GM19043 (cell line): ENCODE data around the gene THRSP.
"Not testable (repeated sequence)": the region's sequence is repeated elsewhere in the genome, so short reads cannot be mapped to it uniquely, and the experiment has no call there.

Experiments
- ATAC-seq: cut with Tn5 transposase; IDR thresholded peaks from one replicate; pipeline ENCODE4 v1.9.1; 2021; ENCODE audit warnings: low read depth; ENCODE audit not compliant: unreplicated experiment

THRSP gene

GRCh38 chr11:78038697-78039313 lies 24.9 kb upstream of the THRSP start:
- ATAC-seq: no peak

DNA sequence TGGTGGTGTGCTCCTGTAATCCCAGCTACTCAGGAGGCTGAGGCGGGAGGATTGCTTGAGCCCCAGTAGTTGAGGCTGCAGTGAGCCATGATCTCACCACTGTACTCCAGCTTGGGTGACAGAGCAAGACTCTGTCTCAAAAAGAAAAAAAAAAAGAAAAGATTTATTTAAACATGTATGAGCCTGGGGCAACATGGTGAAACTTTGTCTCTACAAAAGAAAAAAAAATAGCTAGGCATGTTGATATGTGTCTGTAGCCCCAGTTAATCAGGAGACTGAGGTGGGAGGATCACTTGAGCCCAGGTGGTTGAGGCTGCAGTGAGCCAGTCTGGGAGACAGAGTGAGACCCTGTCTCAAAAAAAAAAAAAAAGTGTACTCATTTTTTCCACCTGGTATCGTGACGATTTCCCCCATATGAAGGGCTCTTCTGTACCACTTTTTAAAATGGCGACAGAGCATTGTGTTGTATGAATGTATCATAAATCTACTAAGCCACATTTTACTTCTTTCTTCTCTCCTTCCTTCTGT lies 24.2 kb upstream of the THRSP start:
- ATAC-seq: peak; percentile 24

- peak; percentile 74 for ATAC-seq
Observed at GRCh38 chr11:78039919-78040671, 23.6 kb upstream of the THRSP start.

GRCh38 chr11:78040691-78041379 lies 22.8 kb upstream of the THRSP start:
- no peak for ATAC-seq

- ATAC-seq: not testable (repeated sequence)
Observed at GRCh38 chr11:78041380-78041719, 22.3 kb upstream of the THRSP start.

DNA sequence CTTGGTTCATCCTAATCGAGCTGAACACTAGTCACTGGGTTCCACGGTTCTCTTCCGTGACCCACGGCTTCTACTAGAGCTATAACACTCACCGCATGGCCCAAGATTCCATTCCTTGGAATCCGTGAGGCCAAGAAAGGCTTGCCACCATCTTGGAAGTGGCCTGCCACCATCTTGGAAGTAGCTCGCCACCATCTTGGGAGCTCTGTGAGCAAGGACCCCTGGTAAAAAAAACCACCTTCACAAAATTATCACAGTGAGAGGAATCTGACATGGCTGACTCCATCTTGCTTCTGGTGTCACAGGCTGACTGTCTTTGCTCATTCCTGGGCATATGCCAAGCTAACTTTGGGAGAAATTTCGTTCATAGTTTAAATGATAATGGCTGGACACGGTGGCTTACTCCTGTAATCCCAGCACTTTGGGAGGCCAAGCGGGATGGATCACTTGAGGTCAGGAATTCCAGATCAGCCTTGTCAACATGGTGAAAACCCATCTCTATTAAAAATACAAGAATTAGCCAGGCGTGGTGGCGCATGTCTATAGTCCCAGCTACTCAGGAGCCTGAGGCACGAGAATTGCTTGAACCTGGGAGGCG lies 21.7 kb upstream of the THRSP start:
- no peak for ATAC-seq

DNA sequence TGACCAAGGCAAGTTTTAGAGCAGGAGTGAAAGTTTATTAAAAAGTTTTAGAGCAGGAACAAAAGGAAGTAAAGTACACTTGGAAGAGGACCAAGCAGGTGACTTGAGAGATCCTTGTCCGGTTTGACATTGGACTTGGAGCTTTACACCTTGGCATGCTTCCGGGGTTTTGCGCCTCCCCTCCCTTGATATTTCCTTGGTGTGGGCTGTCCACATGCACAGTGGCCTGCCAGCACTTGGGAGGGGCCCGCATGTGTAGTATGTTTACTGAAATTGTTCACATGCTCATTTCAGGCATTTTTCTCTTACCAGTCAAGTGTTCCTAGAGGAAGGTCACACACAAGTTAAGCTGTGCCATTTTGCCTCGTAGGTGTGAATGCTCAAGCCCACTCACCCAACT lies 19.0 kb upstream of the THRSP start:
- ATAC-seq: no peak

DNA sequence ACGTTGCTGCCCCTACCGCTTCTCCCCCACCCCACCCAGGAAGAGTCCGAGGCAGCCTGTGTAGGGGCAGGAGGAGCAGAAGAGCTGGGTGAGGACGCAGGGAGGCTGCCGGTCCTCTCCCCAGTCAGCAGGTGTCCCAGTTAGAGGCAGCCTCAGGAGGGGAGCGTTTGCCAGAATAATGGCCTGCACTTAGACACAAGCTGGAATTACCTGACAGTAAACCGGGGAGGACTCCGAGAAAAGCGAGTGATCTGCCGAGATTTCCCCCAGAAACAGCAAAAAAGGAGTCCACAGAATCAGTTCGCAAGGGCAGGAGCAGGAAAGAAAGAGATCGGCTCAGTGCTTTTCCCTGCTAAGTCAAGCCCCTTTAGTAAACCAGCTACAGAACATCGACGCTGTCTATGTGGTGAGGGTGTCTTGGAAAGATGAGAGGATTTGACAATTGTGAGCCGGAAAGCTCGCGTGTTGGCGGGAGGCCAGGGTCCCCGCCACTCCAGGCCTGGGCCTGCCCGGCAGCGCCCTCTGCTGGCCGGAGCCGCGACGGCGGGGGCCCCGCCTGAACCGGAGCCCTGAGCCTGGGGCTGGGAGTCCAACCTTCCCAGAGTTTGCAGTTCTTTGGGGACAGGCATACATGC lies 17.7 kb upstream of the THRSP start:
- ATAC-seq: peak; percentile 78

GRCh38 chr11:78046486-78046854 lies 17.2 kb upstream of the THRSP start:
- no peak for ATAC-seq

GRCh38 chr11:78048561-78048960 lies 15.1 kb upstream of the THRSP start:
- no peak for ATAC-seq

- ATAC-seq: no peak
Observed at GRCh38 chr11:78049348-78049747, 14.3 kb upstream of the THRSP start.

GRCh38 chr11:78050964-78051831 lies 12.5 kb upstream of the THRSP start:
- no peak for ATAC-seq

DNA sequence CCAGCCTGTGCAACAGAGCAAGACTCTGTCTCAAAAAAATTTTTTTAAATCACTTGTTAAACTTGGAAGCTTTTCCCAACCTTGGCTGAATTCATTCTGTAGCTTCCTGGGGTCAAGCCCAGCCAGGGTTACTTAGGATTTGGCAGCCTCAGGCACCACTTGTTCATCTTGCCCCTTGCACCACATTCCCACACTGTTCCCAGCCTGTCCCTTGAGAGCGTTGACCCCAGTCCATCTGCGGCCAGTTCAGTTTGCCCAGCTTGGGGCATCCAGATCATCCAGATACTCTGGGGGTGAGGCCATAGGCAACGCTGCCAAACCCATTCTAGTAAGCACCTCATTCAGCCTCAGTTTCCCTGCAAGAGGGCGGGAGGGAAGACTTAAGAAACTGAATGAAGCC lies 8.7 kb upstream of the THRSP start:
- no peak for ATAC-seq

GRCh38 chr11:78056093-78056492 lies 7.6 kb upstream of the THRSP start:
- ATAC-seq: no peak

- ATAC-seq: no peak
Observed at GRCh38 chr11:78057462-78058055, 6.1 kb upstream of the THRSP start.

DNA sequence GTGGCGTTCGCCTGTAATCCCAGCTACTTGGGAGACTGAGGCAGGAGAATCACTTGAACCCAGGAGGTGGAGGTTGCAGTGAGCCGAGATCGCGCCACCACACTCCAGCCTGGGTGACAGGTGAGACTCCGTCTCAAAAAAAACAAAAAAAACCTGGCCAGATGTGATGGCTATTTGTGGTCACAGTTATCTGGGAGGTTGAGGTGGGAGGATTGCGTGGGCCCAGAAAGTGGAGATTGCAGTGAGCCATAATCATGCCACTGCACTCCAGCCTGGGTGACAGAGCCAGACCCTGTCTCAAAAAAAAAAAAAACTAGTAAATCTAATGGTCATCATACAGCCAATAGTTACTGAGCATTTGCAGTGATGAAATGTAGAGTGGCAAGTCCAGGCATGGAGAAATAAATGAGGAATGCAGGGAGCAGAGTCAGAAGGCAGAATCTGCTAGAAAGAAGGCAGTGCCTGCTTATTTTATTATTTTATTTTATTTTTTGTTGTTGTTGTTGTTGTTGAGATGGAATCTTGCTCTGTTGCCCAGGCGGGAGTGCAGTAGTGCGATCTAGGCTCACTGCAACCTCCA lies 3.8 kb upstream of the THRSP start:
- ATAC-seq: not testable (repeated sequence)

GRCh38 chr11:78060533-78060932 lies 3.1 kb upstream of the THRSP start:
- ATAC-seq: no peak

DNA sequence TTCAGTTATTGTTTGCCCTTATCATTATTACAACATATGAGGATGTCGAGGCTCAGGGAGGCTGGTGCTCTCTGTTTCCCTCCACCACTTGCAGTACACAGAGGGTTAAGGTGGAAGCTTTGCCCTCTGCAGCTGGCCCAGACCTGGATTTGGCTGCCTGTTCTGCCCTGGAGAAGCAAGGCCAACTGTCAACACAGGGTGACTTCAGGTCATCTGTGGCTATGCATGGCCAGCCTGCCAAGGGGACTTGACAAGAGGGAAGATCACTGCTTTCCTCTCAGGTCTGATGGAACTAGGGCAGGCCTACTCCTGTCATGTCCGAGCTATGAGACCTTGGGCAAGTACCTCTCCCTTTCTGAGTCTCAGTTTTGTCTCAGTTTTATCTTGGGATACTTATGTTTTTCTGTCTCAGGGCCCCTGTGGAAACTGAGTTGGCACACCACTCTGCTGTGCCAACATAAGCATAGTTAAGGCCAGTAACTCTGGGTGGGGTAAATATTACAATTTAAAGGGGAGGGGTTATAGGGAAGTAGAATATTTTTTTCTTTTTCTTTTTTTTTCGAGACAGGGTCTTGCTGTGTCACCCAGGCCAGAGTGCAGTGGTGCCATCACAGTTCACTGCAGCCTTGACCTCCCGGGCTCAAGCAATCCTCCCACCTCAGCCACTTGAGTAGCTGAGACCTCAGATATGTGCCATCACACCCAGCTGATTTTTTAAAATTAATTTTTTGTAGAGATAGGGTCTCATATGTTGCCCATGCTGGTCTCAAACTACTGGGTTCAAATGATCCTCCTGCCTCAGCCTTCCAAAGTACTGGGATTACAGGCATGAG lies 2.4 kb upstream of the THRSP start:
- ATAC-seq: no peak
